ENCODE measurements around the gene DLGAP4.

The DLGAP4 gene

GRCh38 chr20:36396340-36396739, 90.2 kb downstream of the DLGAP4 start:
- H3K4me3 ChIP-seq (ENCODE audit: control insufficient read depth, low read depth, low read length) = no peak overlapping the region
- TF ChIP-seq CTCF (IDR thresholded peaks at IDR 0.05; ENCODE audit: control insufficient read depth, insufficient read depth, low read depth, low read length, missing control alignments) = no peak
- no peak for DNase-seq (ENCODE audit: low read depth)

- H3K4me3 ChIP-seq (ENCODE audit: control insufficient read depth, low read depth, low read length) = no peak overlapping the region
- no peak for DNase-seq (ENCODE audit: low read depth)
- no peak for TF ChIP-seq CTCF (IDR thresholded peaks at IDR 0.05; ENCODE audit: control insufficient read depth, insufficient read depth, low read depth, low read length, missing control alignments)
Observed at GRCh38 chr20:36396847-36397630, 90.9 kb downstream of the DLGAP4 start.

GRCh38 chr20:36398515-36398914, 92.4 kb downstream of the DLGAP4 start:
- no peak for DNase-seq (ENCODE audit: low read depth)
- no peak overlapping the region for H3K4me3 ChIP-seq (ENCODE audit: control insufficient read depth, low read depth, low read length)

GRCh38 chr20:36399147-36399968, 93.2 kb downstream of the DLGAP4 start:
- no peak for DNase-seq (ENCODE audit: low read depth)
- TF ChIP-seq CTCF (IDR thresholded peaks at IDR 0.05; ENCODE audit: control insufficient read depth, insufficient read depth, low read depth, low read length, missing control alignments) = peak; percentile 18
- no peak overlapping the region for H3K4me3 ChIP-seq (ENCODE audit: control insufficient read depth, low read depth, low read length)

More at GRCh38 chr20:36398515-36398914, 92.4 kb downstream of the DLGAP4 start:
- TF ChIP-seq CTCF (IDR thresholded peaks at IDR 0.05; ENCODE audit: control insufficient read depth, insufficient read depth, low read depth, low read length, missing control alignments) = no peak

GRCh38 chr20:36399969-36400545, 93.9 kb downstream of the DLGAP4 start:
- no peak for DNase-seq (ENCODE audit: low read depth)
- TF ChIP-seq CTCF (IDR thresholded peaks at IDR 0.05; ENCODE audit: control insufficient read depth, insufficient read depth, low read depth, low read length, missing control alignments) = no peak
- no peak overlapping the region for H3K4me3 ChIP-seq (ENCODE audit: control insufficient read depth, low read depth, low read length)

- no peak for DNase-seq (ENCODE audit: low read depth)
- no peak for TF ChIP-seq CTCF (IDR thresholded peaks at IDR 0.05; ENCODE audit: control insufficient read depth, insufficient read depth, low read depth, low read length, missing control alignments)
- H3K4me3 ChIP-seq (ENCODE audit: control insufficient read depth, low read depth, low read length) = no peak overlapping the region
Observed at GRCh38 chr20:36400909-36401735, 95.0 kb downstream of the DLGAP4 start.

Data from AG09309 (cell line).